Measurements from ENCODE around the gene GNPTG.
"Not testable (repeated sequence)": the region's sequence is repeated elsewhere in the genome, so short reads cannot be mapped to it uniquely, and the experiment has no call there.

The GNPTG gene

GRCh38 chr16:1320097-1320496 is 31.6 kb upstream of the GNPTG start:
- DNase-seq, result no peak

GRCh38 chr16:1320658-1321240 is 31.0 kb upstream of the GNPTG start:
- DNase-seq, result no peak

- no peak for DNase-seq
Observed at GRCh38 chr16:1322407-1322806, 29.3 kb upstream of the GNPTG start.

- no peak for DNase-seq
Observed at GRCh38 chr16:1323296-1324239, 28.2 kb upstream of the GNPTG start.

- no peak for DNase-seq
Observed at GRCh38 chr16:1324286-1324826, 27.4 kb upstream of the GNPTG start.

GRCh38 chr16:1325261-1325660 is 26.5 kb upstream of the GNPTG start:
- no peak for DNase-seq

GRCh38 chr16:1325673-1326371 is 25.9 kb upstream of the GNPTG start:
- DNase-seq, result no peak

GRCh38 chr16:1326391-1326790 is 25.3 kb upstream of the GNPTG start:
- DNase-seq, result no peak

- DNase-seq, result no peak
Observed at GRCh38 chr16:1326946-1327618, 24.6 kb upstream of the GNPTG start.

- DNase-seq, result no peak
Observed at GRCh38 chr16:1327619-1327947, 24.1 kb upstream of the GNPTG start.

- not testable (repeated sequence) for DNase-seq
Observed at GRCh38 chr16:1328136-1328535, 23.6 kb upstream of the GNPTG start.

GRCh38 chr16:1328961-1329360 is 22.8 kb upstream of the GNPTG start:
- DNase-seq, result not testable (repeated sequence)

- DNase-seq, result peak; percentile 26
Observed at GRCh38 chr16:1330260-1330914, 21.3 kb upstream of the GNPTG start.

GRCh38 chr16:1330931-1331711 is 20.6 kb upstream of the GNPTG start:
- DNase-seq, result no peak

GRCh38 chr16:1331712-1332617 is 19.8 kb upstream of the GNPTG start:
- peak; percentile 76 for DNase-seq

GRCh38 chr16:1332618-1333148 is 19.0 kb upstream of the GNPTG start:
- no peak for DNase-seq

- DNase-seq, result peak; percentile 54
Observed at GRCh38 chr16:1333149-1333812, 18.4 kb upstream of the GNPTG start, which contains the start of gene BAIAP3. Gene BAIAP3 (plus strand): TSS chr16:1333645. CDS start chr16:1338550, 4,905 bp downstream.

GRCh38 chr16:1333854-1334700 is 17.7 kb upstream of the GNPTG start:
- DNase-seq, result no peak

Data from CD4-positive, alpha-beta T cell treated with Interleukin-12 subunit alpha and Interleukin-12 subunit beta, for 1 hour (primary cell).